MM.1S (cell line): Measurements from ENCODE around the gene SDK1.

Experiments used
- EZH2 ChIP-seq: fragments of 300-600 bp; sonication (generic); optimal IDR thresholded peaks from 2 replicates; pipeline ENCODE3; 2017; ENCODE audit warnings: low read depth, mild to moderate bottlenecking, antibody characterized with exemption, low read length, mixed read lengths
- TF ChIP-seq, protein P1 (sequence below): fragments of 300-600 bp; sonication (generic); IDR thresholded peaks from 2 replicates; pipeline ENCODE4 v1.5.1; 2016; ENCODE audit warnings: antibody characterized with exemption, low read length, mixed read lengths

DNA sequence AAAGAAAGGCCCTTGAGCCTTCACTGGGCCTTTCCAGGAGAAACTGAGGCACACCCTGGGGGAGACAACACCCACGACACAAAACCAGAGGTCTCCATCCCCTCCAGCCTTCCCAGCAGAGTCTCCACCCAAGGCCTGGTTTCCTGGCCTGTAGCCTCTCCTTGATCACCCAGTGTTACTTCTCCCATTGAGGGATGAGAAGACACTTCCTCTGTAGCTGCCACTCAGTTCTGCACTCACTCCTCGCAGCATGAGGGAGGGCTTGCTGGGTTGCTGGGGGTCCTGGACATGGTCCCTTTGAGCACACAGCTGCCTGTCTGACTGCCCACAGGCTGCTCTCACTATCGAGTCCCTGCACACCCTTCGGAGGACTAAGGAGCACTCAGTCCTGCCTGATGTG is 943.0 kb downstream of the SDK1 start:
- TF ChIP-seq, protein P1, sequence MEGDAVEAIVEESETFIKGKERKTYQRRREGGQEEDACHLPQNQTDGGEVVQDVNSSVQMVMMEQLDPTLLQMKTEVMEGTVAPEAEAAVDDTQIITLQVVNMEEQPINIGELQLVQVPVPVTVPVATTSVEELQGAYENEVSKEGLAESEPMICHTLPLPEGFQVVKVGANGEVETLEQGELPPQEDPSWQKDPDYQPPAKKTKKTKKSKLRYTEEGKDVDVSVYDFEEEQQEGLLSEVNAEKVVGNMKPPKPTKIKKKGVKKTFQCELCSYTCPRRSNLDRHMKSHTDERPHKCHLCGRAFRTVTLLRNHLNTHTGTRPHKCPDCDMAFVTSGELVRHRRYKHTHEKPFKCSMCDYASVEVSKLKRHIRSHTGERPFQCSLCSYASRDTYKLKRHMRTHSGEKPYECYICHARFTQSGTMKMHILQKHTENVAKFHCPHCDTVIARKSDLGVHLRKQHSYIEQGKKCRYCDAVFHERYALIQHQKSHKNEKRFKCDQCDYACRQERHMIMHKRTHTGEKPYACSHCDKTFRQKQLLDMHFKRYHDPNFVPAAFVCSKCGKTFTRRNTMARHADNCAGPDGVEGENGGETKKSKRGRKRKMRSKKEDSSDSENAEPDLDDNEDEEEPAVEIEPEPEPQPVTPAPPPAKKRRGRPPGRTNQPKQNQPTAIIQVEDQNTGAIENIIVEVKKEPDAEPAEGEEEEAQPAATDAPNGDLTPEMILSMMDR: no peak
- no peak for TF ChIP-seq EZH2
